Spleen (tissue), 7 donors: Measurements from ENCODE around the gene NCAPG2.

Source experiments
- CTCF ChIP-seq, 11 experiments: fragments of 200-600 bp in 7 of 11; fragments of 450-650 bp in 4 of 11; sonication (generic) in 4 of 11; IDR thresholded peaks in 8 of 11; conservative IDR thresholded peaks in 3 of 11; 1 replicate in 7 of 11; 2 replicates in 4 of 11; pipeline versions ENCODE4 v1.4.0 to v1.8.0; 2016 to 2021; ENCODE audit warnings: antibody characterized with exemption in 11 of 11, inconsistent platforms in 4 of 11, mild to moderate bottlenecking in 1 of 11
- POLR2A ChIP-seq, 3 donors: fragments of 450-650 bp; IDR thresholded peaks; one replicate each; pipeline ENCODE4 v1.5.1; 2017; ENCODE audit warnings: antibody characterized with exemption in 3 of 3, mild to moderate bottlenecking in 1 of 3
- POLR2AphosphoS5 ChIP-seq, 3 donors: sonication (generic); formaldehyde crosslinking; IDR thresholded peaks; one replicate each; pipeline ENCODE4 v1.5.1; 2017; ENCODE audit warnings: antibody characterized with exemption in 3 of 3
- donor health status: DM: no; HTN: no; CAD: no; lungs with moderate emphysema.
- donor health status: DM: no; HTN: no; CAD: no.
- donor health status: DM: no; HTN: no; CAD: no.

- TF ChIP-seq CTCF (IDR thresholded peaks at IDR 0.05 in 8 of 11, conservative IDR thresholded peaks at IDR 0.05 in 3 of 11) (no peak), POLR2A (IDR thresholded peaks at IDR 0.05) (no peak), POLR2AphosphoS5 (IDR thresholded peaks at IDR 0.05) (no peak)
Observed at GRCh38 chr7:158749396-158749795, 44.8 kb upstream of the NCAPG2 start.
